ENCODE measurements around the gene JKAMP. TPM values are rescaled to one million over a fixed set of nuclear protein-coding genes. Genes with fewer than 3 reads are reported as not detected.

JKAMP gene
- total RNA-seq, 1 experiment from 2014 or later: 46.5 TPM

GRCh38 chr14:59543873-59544272, 59.6 kb downstream of the JKAMP start:
- Histone ChIP-seq H3K4me1 (ENCODE audit: control insufficient read depth in 1 of 2, insufficient read depth in 2 of 2, low read length in 2 of 2) (no peaks in the 10 kb centered on the region), H3K27me3 (ENCODE audit: insufficient read depth, low read length) (no peaks in the 10 kb centered on the region), H3K4me2 (ENCODE audit: low read length) (no peak overlapping the region), H3K9me2 (ENCODE audit: insufficient read depth) (no peaks in the 10 kb centered on the region), H3K27ac (ENCODE audit: low read depth, low read length) (no peak overlapping the region), H2AFZ (ENCODE audit: low read depth, low read length, poor library complexity, severe bottlenecking) (no peak overlapping the region), H3K4me3 (replicated peaks in 1 of 2; ENCODE audit: low read depth in 1 of 2, low read length in 2 of 2) (no peak overlapping the region), H3K79me2 (ENCODE audit: insufficient read depth, low read length) (no peaks in the 10 kb centered on the region), H4K20me1 (ENCODE audit: insufficient read depth) (no peaks in the 10 kb centered on the region), H3K36me3 (ENCODE audit: control insufficient read depth in 1 of 2, insufficient read depth in 2 of 2, low read length in 2 of 2) (no peaks in the 10 kb centered on the region), H3K9me3 (ENCODE audit: control insufficient read depth in 1 of 2, insufficient read depth in 1 of 2, low read depth in 1 of 2, low read length in 2 of 2) (no peaks in the 10 kb centered on the region), H3K9ac (ENCODE audit: low read length) (no peak overlapping the region)
- no TSS peak for BruUV-seq (replicated peaks)
- TF ChIP-seq CTCF (IDR thresholded peaks at IDR 0.05 in 2 of 3, conservative IDR thresholded peaks at IDR 0.05 in 1 of 3; ENCODE audit: borderline replicate concordance in 1 of 3, insufficient read depth in 1 of 3, low read depth in 2 of 3, low read length in 2 of 3): no peak
- TF ChIP-seq SIN3A (IDR thresholded peaks at IDR 0.05; ENCODE audit: low read depth): no peak
- no peak for TF ChIP-seq EZH2phosphoT487 (IDR thresholded peaks at IDR 0.05; ENCODE audit: borderline replicate concordance)
- no peak for TF ChIP-seq ZFX (IDR thresholded peaks at IDR 0.05)
- TF ChIP-seq CEBPB (IDR thresholded peaks at IDR 0.05; ENCODE audit: low read depth): no peak
- no peak for TF ChIP-seq SP1 (IDR thresholded peaks at IDR 0.05; ENCODE audit: low read depth)
- TF ChIP-seq JUND (IDR thresholded peaks at IDR 0.05): no peak
- no peak for TF ChIP-seq EZH2 (IDR thresholded peaks at IDR 0.05)
- no peak for TF ChIP-seq ATF3 (IDR thresholded peaks at IDR 0.05)
- TF ChIP-seq CBX3 (IDR thresholded peaks at IDR 0.05; ENCODE audit: low read depth): no peak
- no peak for TF ChIP-seq ZBTB33 (IDR thresholded peaks at IDR 0.05; ENCODE audit: extremely low read depth, insufficient replicate concordance, low read length)
- TF ChIP-seq TCF7L2 (IDR thresholded peaks at IDR 0.05; ENCODE audit: borderline replicate concordance, extremely low read depth, insufficient read depth, insufficient read length): no peak
- no peak for TF ChIP-seq EGR1 (IDR thresholded peaks at IDR 0.05; ENCODE audit: low read depth)
- TF ChIP-seq POLR2AphosphoS5 (IDR thresholded peaks at IDR 0.05; ENCODE audit: low read depth, low read length): no peak
- TF ChIP-seq MAX (IDR thresholded peaks at IDR 0.05): no peak
- ATAC-seq (no peak), DNase-seq (ENCODE audit: low read depth, low spot score) (no peak)
- ChIA-PET RAD21 (ENCODE audit: low non-redundant PET in 1 of 2, low total read pairs in 2 of 2, uncharacterized antibody in 2 of 2, unreplicated experiment in 2 of 2) (no interaction called here), CTCF (interaction anchor here (1.1 kb wide), 1 partner anchor 353 kb away, joined by 3 read pairs; no protein-coding TSS in a partner anchor), POLR2A (no interaction called here)
- intact Hi-C loops (cut with micrococcal nuclease): no loop called here

Measured in HCT116 (cell line).